GM12891 (cell line): ENCODE data around the gene OSGEP.
A peak's percentile ranks its signal among the peaks of the same experiment; 100 is the strongest.
"Not testable (repeated sequence)": the region's sequence is repeated elsewhere in the genome, so short reads cannot be mapped to it uniquely, and the experiment has no call there.

Source experiments
- DNase-seq: peaks from one replicate; pipeline ENCODE4 v3.0.0; 2011; ENCODE audit warnings: low spot score; ENCODE audit not compliant: insufficient read length
- FAIRE-seq: peaks from 2 replicates; lab custom pipeline; 2011; peaks lifted over from hg19 to GRCh38; lab: Jason Lieb, UNC
- PAX5 ChIP-seq: IDR thresholded peaks from 2 replicates; pipeline ENCODE4 v1.6.1; 2011; ENCODE audit warnings: low read length, moderate library complexity, mild to moderate bottlenecking; ENCODE audit not compliant: insufficient read depth, severe bottlenecking
- POLR2A ChIP-seq: IDR thresholded peaks from 2 replicates; pipeline ENCODE4 v1.6.1; 2011; ENCODE audit warnings: low read depth, low read length, control low read depth
- POLR2AphosphoS5 ChIP-seq: IDR thresholded peaks from 2 replicates; pipeline ENCODE4 v1.6.1; 2011; ENCODE audit warnings: low read depth, low read length, control low read depth
- POU2F2 ChIP-seq: IDR thresholded peaks from 2 replicates; pipeline ENCODE4 v1.6.1; 2011; ENCODE audit warnings: low read depth, mild to moderate bottlenecking, control low read depth, low read length, moderate library complexity
- SPI1 ChIP-seq: IDR thresholded peaks from 2 replicates; pipeline ENCODE4 v1.6.1; 2011; ENCODE audit warnings: low read depth, low read length, control low read depth
- TAF1 ChIP-seq: IDR thresholded peaks from 2 replicates; pipeline ENCODE4 v1.6.1; 2011; ENCODE audit warnings: low read depth, low read length, control low read depth

The OSGEP gene

GRCh38 chr14:20455355-20456300, 1.0 kb upstream of the OSGEP start:
- DNase-seq (no peak), FAIRE-seq (no peak)
- TF ChIP-seq POLR2AphosphoS5: peak; percentile 58
- TF ChIP-seq POLR2A: no peak
- TF ChIP-seq TAF1: no peak

- FAIRE-seq, DNase-seq: not testable (repeated sequence)
Measured at GRCh38 chr14:20452831-20453230, 1.8 kb downstream of the OSGEP start.

GRCh38 chr14:20446889-20447288, 7.7 kb downstream of the OSGEP start:
- no peak for DNase-seq
- FAIRE-seq: no peak

GRCh38 chr14:20443650-20444049, 11.0 kb downstream of the OSGEP start:
- not testable (repeated sequence) for FAIRE-seq, DNase-seq

More at GRCh38 chr14:20446889-20447288, 7.7 kb downstream of the OSGEP start:
- TF ChIP-seq POU2F2: no peak
- TF ChIP-seq POLR2A: no peak
- no peak for TF ChIP-seq SPI1

GRCh38 chr14:20441461-20441860, 13.2 kb downstream of the OSGEP start:
- DNase-seq: no peak
- no peak for FAIRE-seq
- TF ChIP-seq PAX5 (no peak), POLR2AphosphoS5 (no peak), POU2F2 (no peak), SPI1 (no peak), POLR2A (no peak), TAF1 (no peak)

GRCh38 chr14:20440882-20441281, 13.7 kb downstream of the OSGEP start:
- no peak for TF ChIP-seq POLR2AphosphoS5
- no peak for TF ChIP-seq POU2F2
- no peak for TF ChIP-seq TAF1
- TF ChIP-seq PAX5: no peak
- TF ChIP-seq POLR2A: no peak
- no peak for TF ChIP-seq SPI1
- no peak for DNase-seq
- FAIRE-seq: no peak

- DNase-seq (no peak), FAIRE-seq (no peak)
- TF ChIP-seq POLR2A: no peak
- no peak for TF ChIP-seq PAX5
- no peak for TF ChIP-seq POLR2AphosphoS5
- TF ChIP-seq SPI1: no peak
- no peak for TF ChIP-seq TAF1
- TF ChIP-seq POU2F2: no peak
Measured at GRCh38 chr14:20440465-20440864, 14.1 kb downstream of the OSGEP start.

- TF ChIP-seq SPI1 (peak; percentile 86), TAF1 (no peak), POLR2AphosphoS5 (no peak)
- DNase-seq (no peak), FAIRE-seq (peak; percentile 56)
Measured at GRCh38 chr14:20438664-20439063, 15.9 kb downstream of the OSGEP start.

- DNase-seq (no peak), FAIRE-seq (no peak)
- TF ChIP-seq PAX5: no peak
- no peak for TF ChIP-seq POLR2AphosphoS5
- no peak for TF ChIP-seq POLR2A
- TF ChIP-seq SPI1: no peak
- TF ChIP-seq POU2F2: no peak
- TF ChIP-seq TAF1: no peak
Measured at GRCh38 chr14:20436363-20436755, 18.3 kb downstream of the OSGEP start.

- no peak for FAIRE-seq
Measured at GRCh38 chr14:20435582-20436362, 18.8 kb downstream of the OSGEP start, which contains the start of gene KLHL33. Gene KLHL33, minus strand, starts transcription at chr14:20436166. Its CDS starts 355 bp downstream, at chr14:20435811.

More at GRCh38 chr14:20435582-20436362, 18.8 kb downstream of the OSGEP start, which contains the start of gene KLHL33:
- DNase-seq: no peak
- TF ChIP-seq POU2F2: no peak
- TF ChIP-seq TAF1: no peak
- no peak for TF ChIP-seq POLR2AphosphoS5
- no peak for TF ChIP-seq PAX5
- TF ChIP-seq POLR2A: no peak
- TF ChIP-seq SPI1: no peak
